Prostate gland (tissue), 2 donors: Measurements from ENCODE around the gene WNT3. TPM values are rescaled to one million over a fixed set of nuclear protein-coding genes. Genes with fewer than 3 reads are reported as not detected.

Experiments
- DNase-seq: peaks from one replicate; pipeline ENCODE4 v3.0.0-alpha.2; 2019; ENCODE audit warnings: low spot score
- H3K27ac ChIP-seq, 2 donors: fragments of 200-600 bp; sonication (generic); 2 replicates each; pipeline ENCODE4 v1.5.1; 2017 to 2019
- H3K27me3 ChIP-seq: fragments of 200-600 bp; sonication (generic); replicated peaks from 2 replicates; pipeline ENCODE4 v1.5.1; 2019; ENCODE audit not compliant: insufficient read depth
- H3K36me3 ChIP-seq, 2 donors: fragments of 200-600 bp; sonication (generic); 1 replicate in 1 of 2; 2 replicates in 1 of 2; pipeline versions ENCODE4 v1.5.1 to v1.8.1; 2017 to 2019
- H3K4me1 ChIP-seq: fragments of 200-600 bp; sonication (generic); replicated peaks from 2 replicates; pipeline ENCODE4 v1.5.1; 2019
- H3K4me3 ChIP-seq, 2 donors: fragments of 200-600 bp; sonication (generic); 2 replicates each; pipeline ENCODE4 v1.5.1; 2017 to 2019
- H3K9me3 ChIP-seq: fragments of 200-600 bp; sonication (generic); 2 replicates; pipeline ENCODE4 v1.5.1; 2017
- POLR2A ChIP-seq: fragments of 450-650 bp; IDR thresholded peaks from one replicate; pipeline ENCODE4 v1.6.1; 2016; ENCODE audit warnings: antibody characterized with exemption, mild to moderate bottlenecking
- POLR2AphosphoS5 ChIP-seq: sonication (generic); formaldehyde crosslinking; IDR thresholded peaks from one replicate; pipeline ENCODE4 v1.6.1; 2017; ENCODE audit warnings: antibody characterized with exemption
- WGBS: methylation state at CpG from one replicate; pipeline ENCODE4 v1.1.5; 2018; 5-methylcytosine and 5-hydroxymethylcytosine counted together
- intact Hi-C: fragments of 100-400 bp; cut with DNase I; formaldehyde crosslinking; loops from one replicate; pipeline ENCODE4 v1.14.2; 2022
- total RNA-seq, 2 donors: library from RNA; depleted of rRNA; stranded (reverse); fragments of >200 nt; gene quantifications; one replicate each; pipeline ENCODE4 v1.1.0, GENCODE V29; 2016
- TF ChIP-seq, protein P1 (sequence below), 4 experiments: fragments of 200-600 bp in 2 of 4; fragments of 450-650 bp in 2 of 4; sonication (generic) in 2 of 4; IDR thresholded peaks; 1 replicate in 3 of 4; 2 replicates in 1 of 4; pipeline ENCODE4 v1.5.1; 2016 to 2019; ENCODE audit warnings: antibody characterized with exemption in 4 of 4, mild to moderate bottlenecking in 2 of 4, moderate library complexity in 2 of 4

Gene WNT3
- total RNA-seq, 2 donors from 2014 or later = 2.0 to 7.7 TPM

DNA sequence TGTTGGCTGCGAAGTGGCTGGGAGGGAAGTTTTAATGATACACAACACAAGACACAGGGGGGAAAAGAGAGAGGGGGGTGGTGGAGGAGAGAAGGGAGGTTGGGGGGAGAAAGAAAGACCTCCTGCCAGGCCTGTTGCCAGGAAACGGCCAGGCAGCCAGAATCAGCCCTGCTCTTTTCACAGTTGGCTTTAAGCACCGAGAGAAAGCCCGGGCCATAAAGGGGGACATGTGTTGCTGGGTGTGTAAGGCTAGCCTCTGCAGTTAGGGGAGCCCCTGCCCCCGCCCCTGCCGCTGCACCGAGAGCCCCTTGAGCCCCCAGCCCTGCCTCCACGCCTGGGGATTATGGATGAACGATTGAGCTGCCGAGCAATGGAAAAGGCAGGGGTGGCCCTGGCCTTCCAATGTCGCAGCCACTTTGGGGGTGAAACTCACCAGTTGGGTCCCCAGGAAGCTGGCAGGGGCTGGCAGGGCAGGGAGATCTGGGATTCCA lies 13.9 kb upstream of the WNT3 start:
- no peaks in the 10 kb centered on the region for H3K4me1 ChIP-seq
- no peak overlapping the region for H3K4me3 ChIP-seq
- intact Hi-C loops = no loop called here
- no peak for TF ChIP-seq POLR2A
- TF ChIP-seq, protein P1, sequence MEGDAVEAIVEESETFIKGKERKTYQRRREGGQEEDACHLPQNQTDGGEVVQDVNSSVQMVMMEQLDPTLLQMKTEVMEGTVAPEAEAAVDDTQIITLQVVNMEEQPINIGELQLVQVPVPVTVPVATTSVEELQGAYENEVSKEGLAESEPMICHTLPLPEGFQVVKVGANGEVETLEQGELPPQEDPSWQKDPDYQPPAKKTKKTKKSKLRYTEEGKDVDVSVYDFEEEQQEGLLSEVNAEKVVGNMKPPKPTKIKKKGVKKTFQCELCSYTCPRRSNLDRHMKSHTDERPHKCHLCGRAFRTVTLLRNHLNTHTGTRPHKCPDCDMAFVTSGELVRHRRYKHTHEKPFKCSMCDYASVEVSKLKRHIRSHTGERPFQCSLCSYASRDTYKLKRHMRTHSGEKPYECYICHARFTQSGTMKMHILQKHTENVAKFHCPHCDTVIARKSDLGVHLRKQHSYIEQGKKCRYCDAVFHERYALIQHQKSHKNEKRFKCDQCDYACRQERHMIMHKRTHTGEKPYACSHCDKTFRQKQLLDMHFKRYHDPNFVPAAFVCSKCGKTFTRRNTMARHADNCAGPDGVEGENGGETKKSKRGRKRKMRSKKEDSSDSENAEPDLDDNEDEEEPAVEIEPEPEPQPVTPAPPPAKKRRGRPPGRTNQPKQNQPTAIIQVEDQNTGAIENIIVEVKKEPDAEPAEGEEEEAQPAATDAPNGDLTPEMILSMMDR (IDR thresholded peaks at IDR 0.05) = no peak
- no peak for TF ChIP-seq POLR2AphosphoS5
- H3K9me3 ChIP-seq = no peaks in the 10 kb centered on the region
- H3K27me3 ChIP-seq = no peaks in the 10 kb centered on the region
- DNase-seq = no peak
- no peaks in the 10 kb centered on the region for H3K36me3 ChIP-seq
- no peak overlapping the region for H3K27ac ChIP-seq
- 61% methylated on average over 11 of the region's 11 CpGs for WGBS

DNA sequence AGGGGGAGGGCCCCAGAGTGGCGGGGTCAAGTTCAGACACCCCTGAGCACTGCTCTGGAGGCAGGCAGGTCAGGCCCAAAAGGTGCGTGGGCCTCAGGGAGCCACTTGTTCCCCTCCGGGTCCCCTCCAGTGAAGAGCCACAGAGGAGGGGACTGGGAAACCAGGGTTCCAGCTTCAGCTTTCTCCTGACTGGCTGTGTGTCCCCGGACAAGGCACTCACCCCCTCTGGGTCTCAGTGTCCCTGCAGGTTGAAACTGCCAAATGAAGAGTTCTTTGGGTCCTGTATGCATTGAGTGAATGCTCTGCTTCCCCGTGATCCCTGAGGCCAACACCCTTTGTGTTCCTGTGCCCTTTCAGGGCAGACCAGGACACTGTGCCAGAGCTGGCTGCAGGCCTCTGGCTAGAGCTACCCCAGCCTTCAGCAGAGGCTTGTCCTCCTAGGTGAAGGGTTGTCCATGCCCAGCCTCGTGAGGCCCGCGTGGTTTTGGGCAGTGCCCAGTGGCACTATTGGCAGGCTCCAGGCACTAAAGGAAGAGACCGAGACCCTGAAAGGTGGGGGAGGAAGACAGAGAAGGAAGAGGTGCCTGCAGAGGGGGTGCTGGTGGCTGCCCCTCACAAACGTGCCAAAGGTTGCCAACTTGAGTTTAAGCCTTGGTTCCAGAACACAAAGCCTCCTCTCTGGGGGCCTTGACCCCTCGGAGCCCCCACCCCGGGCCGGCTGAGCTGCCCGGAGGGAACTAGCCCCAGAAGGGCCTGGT lies 13.3 kb upstream of the WNT3 start:
- Histone ChIP-seq H3K4me1 (no peaks in the 10 kb centered on the region), H3K27ac (no peak overlapping the region), H3K9me3 (no peaks in the 10 kb centered on the region), H3K4me3 (no peak overlapping the region), H3K27me3 (no peaks in the 10 kb centered on the region), H3K36me3 (no peaks in the 10 kb centered on the region)
- no peak for DNase-seq
- TF ChIP-seq, protein P1 (IDR thresholded peaks at IDR 0.05) = no peak
- TF ChIP-seq POLR2A (no peak), POLR2AphosphoS5 (no peak)
- intact Hi-C loops = no loop called here
- WGBS = 78% methylated on average over 11 of the region's 14 CpGs

DNA sequence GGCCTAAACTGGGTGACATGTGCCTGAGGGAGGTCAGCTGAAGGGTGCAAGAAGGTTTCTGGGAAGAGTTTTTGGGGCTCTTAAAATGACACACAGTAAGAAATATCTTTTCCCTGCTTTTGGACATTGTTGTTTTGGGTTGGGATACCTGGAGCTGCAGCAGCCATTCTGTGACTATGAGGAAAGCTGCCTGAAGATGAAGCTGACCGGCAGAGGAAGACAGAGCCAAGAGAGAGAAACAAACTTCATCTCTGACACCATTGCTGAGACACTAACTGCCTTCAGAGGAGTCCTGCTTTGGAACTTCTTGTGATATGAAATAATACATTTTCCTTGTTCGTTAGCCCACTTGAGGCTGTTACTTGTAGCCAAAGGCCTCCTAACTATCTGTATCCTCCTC lies 8.8 kb upstream of the WNT3 start:
- intact Hi-C loops = no loop called here
- H3K9me3 ChIP-seq = no peaks in the 10 kb centered on the region
- no peak overlapping the region for H3K27ac ChIP-seq
- H3K4me1 ChIP-seq = no peaks in the 10 kb centered on the region
- WGBS = 84% methylated on average over 2 of the region's 2 CpGs
- no peak overlapping the region for H3K4me3 ChIP-seq
- no peak for TF ChIP-seq POLR2AphosphoS5
- TF ChIP-seq, protein P1 (IDR thresholded peaks at IDR 0.05) = no peak
- TF ChIP-seq POLR2A = no peak
- no peak for DNase-seq
- no peaks in the 10 kb centered on the region for H3K27me3 ChIP-seq
- H3K36me3 ChIP-seq = no peaks in the 10 kb centered on the region

DNA sequence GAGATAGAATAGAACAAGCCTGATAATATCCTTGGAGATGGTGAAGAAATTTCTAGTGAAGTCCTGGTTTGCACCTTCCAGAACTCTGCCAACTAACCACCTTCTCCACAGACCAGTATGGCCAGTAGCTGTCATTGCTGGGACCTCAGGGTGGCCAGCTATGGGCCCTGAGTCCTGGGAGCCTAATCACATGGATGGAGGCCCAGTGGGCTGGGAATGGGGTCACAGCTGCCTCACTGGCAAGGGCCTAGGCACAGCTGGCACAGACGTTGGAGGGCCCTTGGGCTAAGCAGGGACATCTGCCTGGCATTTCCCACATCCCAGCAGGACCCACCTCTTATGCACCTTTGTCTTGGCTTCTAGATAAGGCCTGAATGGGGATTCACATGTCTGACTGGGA lies 7.6 kb upstream of the WNT3 start:
- no peaks in the 10 kb centered on the region for H3K27me3 ChIP-seq

More for the DNA sequence above, 7.6 kb upstream of the WNT3 start:
- no peaks in the 10 kb centered on the region for H3K9me3 ChIP-seq
- intact Hi-C loops = no loop called here
- no peak overlapping the region for H3K4me3 ChIP-seq
- TF ChIP-seq POLR2A = no peak
- no peak for TF ChIP-seq POLR2AphosphoS5
- TF ChIP-seq, protein P1 (IDR thresholded peaks at IDR 0.05) = no peak
- DNase-seq = no peak
- WGBS = 91% methylated on average over 1 of the region's 1 CpG
- no peaks in the 10 kb centered on the region for H3K4me1 ChIP-seq
- H3K27ac ChIP-seq = no peak overlapping the region
- no peaks in the 10 kb centered on the region for H3K36me3 ChIP-seq
